Lung microvascular endothelial cell (primary cell): Measurements from ENCODE around the gene CRYAA. TPM values are rescaled to one million over a fixed set of nuclear protein-coding genes. Genes with fewer than 3 reads are reported as not detected.
"Not testable (repeated sequence)": the region's sequence is repeated elsewhere in the genome, so short reads cannot be mapped to it uniquely, and the experiment has no call there.

Experiments
- DNase-seq, 2 donors: peaks; one replicate each; pipeline versions ENCODE4 v3.0.0 to v3.0.0-alpha.2; 2010; ENCODE audit warnings: low read depth in 2 of 2
- total RNA-seq: library from RNA; depleted of rRNA; stranded (reverse); fragments of >200 nt; gene quantifications from 2 replicates; pipeline ENCODE4 v1.2.1, GENCODE V29; 2014

Gene CRYAA, protein sequence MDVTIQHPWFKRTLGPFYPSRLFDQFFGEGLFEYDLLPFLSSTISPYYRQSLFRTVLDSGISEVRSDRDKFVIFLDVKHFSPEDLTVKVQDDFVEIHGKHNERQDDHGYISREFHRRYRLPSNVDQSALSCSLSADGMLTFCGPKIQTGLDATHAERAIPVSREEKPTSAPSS
- not detected in 2 replicates for total RNA-seq

DNA sequence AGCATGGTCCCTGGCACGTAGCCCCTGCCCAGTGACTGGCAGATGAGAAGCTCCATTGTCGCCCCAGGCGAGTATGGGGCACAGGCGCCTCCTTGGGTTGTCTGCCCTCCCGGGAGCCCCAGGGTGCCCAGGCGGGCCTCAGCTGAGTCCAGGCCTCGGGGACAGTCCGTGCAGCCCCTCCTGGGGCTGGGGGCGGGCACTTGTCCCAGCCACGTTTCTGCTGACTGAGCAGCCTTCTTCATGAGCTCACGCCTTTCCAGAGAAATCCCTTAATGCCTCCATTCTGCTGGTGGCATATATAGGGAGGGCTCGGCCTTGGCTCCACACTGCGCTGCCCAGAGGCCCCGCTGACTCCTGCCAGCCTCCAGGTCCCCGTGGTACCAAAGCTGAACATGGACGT lies at the start of gene CRYAA:
TSS of gene CRYAA (plus strand) at position 301 of the 400 bp plus-strand sequence. CDS start at position 393, 92 bp downstream.
- not testable (repeated sequence) for DNase-seq

DNA sequence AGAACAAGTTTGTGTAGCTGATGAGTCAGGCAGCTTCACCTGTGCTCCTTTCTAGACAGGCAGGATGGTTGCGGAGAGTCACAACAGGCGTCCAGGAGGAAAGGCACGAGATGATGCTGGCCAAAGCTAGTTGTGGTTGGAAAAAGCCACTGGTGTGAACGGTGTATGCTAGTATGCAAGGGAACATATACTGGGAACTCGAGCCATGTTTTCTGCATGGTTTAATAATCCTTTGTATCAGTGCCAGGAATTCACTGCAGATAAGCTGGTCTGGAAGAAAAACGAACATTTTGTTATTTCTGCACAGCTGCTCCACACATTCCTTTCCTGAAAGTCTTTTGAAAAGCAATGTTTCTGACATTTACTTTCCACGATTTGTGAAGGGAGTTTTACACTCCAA lies 38.7 kb upstream of the CRYAA start:
- not testable (repeated sequence) for DNase-seq

DNA sequence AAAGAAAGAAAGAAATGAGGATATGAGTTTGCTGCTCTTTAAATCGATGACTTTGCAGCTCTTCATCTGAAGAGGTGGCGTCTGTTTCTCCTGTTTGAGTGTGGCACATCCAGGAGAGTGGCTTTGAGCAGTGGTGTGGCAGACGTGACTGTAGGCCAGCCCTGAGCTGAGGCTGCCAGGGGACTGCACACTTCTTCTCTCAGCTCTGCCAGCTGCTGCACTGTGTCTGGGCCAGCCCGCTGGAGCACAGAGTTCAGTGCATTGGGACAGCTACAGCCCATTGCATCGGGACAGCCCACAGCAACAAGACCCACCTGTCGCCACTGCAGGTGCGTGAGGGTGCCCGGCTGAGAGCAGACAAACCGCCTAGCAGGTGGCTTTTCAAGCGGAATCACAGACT lies 34.3 kb upstream of the CRYAA start:
- not testable (repeated sequence) for DNase-seq

DNA sequence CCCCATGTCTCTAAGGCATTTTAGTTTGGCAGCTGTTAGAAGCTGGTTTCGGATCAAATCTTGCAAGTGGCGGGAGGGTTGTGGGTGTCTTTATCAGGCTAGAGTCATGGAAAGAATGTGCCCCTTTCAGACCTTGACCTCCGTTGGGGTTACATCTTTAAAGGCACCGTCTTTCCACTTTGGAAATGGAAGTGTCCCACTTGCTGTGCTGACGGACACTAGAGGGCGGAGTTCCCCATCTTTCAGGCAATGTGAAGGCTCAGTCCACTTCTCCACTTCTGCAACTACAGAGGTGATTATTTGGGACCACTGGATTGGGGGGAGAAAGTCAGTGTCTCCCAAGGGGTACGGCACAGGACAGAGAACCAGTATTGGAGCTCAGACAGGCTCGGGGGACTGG lies 29.9 kb upstream of the CRYAA start:
- DNase-seq: not testable (repeated sequence)

DNA sequence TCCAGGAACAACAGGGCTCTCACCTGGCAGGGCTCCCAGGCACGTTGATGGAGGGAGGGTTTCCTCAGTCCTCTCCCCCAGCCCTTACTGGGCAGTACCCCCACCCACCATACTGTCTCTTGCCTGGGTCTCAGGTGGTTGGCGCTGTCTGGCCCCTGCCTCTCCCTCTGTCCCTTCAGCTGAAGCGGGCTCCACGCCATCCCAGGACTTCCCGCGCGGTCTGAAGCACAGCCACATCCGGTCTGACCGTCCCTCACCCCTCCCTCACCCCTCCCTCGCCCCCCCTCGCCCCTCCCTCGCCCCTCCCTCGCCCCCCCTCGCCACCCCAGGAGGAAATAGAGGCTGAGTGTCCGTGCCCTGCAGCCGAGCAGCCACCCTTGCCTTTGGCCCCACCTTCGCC lies 27.4 kb upstream of the CRYAA start:
- DNase-seq: not testable (repeated sequence)

DNA sequence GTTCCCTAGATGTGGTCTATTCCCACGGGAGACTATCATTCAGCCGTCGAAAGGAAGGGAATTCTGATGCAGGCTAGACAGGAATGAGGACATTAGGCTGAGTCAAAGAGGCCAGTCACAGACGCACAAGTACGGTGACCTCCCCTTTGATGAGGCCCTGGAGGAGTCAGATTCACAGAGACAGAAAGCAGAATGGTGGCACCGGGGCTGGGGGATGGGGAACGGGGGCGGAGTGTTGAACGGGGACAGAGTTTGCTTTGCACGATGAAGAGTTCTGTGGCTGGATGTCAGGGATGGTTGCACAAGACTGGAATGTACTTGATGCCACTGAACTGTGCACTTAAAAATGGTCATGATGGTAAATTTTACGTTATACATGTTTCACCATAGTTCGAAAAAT lies 22.2 kb upstream of the CRYAA start:
- not testable (repeated sequence) for DNase-seq

DNA sequence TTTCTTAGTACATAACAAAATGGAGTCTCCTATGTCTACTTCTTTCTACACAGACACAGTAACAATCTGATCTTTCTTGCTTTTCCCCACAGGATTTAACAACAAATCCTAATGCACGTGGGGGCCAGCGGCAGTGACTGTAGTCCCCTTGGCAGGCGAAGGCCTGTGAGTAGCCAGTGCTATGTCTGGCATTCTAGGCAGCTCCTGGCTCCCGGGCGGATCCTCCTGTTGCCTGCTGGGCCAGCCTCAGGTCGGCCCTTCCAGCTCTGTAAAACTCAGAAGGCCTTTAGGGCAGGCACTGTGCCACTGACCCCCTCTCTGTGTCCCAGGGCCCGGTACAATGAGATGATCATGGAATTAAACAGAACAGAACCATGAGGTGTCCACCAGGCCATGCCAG lies 20.8 kb upstream of the CRYAA start:
- DNase-seq: not testable (repeated sequence)

DNA sequence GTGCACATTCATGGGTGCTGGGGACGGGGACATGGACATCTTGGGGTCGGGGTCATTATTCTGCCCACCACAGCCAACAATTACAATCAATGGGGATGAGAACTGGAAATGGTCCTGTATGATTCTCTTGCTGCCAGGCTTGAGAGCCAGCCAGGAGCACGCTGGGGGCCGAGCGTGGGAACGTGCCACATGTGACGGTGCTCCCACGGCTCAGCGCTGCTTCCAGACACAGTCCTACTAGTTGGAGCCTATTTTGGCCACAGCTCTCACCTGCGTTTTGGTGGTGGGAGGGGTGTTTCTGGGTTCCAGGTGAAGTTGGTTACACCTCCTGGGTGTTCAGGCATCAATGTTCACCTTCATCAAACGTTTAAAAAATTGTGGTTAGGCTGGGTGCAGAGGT lies 19.5 kb upstream of the CRYAA start:
- DNase-seq: not testable (repeated sequence)

DNA sequence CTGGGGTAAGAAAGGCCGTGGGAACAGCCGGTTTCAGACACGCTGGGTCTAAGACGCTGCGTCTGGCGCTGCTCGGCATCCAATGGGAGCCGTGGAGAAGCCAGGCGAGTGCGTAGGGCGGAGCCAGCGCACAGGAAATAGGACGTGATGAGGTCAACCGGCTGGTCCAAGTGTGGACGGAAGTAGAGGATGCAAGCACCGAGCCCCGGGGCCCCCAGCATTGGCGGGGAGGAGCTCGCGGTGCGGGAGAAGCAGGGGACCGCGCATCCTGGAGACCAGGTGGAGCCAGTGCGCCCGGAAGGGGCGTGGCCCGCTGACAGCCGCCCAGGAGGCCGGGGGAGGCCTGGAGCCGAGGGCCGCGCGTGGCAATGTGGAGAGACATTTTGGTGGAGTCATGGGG lies 15.2 kb upstream of the CRYAA start:
- not testable (repeated sequence) for DNase-seq

DNA sequence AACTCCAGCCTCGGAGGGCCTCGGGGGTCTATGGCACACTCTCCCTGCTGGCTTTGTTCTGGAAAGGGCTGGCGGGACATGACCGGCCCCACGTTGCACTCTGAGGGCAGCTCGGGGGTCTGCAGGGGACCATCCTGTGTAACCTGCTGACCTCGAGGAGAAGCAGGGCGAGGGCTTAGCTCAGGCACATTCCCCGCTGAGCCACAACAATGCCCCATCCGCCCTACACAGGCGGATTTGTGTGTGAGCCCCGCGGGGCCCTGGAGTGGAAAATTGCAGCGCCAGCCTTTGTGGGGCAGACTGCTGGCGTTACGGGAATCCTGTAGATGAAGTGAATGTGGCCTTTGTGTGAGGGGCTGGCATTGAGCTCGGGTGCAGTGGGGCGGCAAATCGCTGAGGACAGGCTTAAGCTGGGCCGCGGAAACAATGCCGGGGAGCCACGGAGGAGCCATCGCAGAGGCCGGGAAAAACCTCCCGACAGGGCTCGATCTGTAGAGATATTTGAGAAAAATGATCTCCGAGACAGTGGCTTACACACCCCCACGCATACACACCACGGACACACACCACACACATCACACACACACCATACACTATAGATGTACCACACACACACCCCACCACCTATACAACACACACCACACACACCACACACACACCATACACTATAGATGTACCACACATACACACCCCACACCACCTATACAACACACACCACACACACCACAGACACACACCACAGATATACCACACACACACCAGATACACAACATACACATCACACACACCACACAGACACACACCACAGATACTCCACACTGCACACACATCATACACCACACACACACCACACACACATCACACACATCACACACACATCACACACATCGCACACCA lies 9.3 kb upstream of the CRYAA start:
- not testable (repeated sequence) for DNase-seq

DNA sequence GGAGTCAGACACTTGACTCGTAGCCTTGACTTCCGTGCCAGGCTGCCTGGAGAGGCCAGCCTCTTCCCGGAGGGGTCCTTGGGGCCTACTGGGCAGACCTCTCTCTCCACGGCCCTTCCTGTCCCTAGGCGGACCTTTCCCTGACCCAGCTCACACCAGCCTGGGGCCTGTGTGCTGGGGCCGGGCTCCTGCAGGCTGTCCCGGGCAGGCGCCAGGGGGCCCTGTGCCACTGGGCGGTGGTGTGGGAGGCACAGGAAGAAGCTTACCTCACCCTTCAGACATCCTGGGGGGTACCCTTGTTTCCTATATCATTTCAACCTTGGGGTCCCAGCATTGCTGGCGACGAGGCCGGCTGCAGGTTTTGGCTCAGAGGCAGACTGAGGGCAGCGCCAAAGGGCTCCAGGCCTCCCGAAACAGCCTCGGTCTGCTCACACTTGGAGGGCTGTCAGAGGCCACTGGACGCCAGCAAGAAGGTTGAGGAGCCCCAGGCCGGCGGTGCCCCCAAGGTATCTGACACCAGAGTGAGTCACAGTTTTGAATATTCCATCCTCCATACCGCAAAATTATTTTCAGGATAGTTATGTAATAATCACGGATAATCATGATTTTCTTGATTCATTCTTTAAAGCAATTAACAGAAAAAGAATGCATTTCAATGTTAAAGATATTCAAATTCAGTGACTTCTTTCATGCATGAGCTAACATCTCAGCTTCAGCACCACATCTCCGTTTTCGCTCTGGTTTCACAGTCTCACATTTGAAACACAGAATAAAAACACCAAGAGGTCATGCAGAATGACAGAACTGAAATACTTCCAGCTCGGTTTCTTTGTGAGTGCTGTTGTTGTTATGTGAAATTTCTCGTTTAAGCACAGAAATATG lies 6.7 kb upstream of the CRYAA start:
- not testable (repeated sequence) for DNase-seq

DNA sequence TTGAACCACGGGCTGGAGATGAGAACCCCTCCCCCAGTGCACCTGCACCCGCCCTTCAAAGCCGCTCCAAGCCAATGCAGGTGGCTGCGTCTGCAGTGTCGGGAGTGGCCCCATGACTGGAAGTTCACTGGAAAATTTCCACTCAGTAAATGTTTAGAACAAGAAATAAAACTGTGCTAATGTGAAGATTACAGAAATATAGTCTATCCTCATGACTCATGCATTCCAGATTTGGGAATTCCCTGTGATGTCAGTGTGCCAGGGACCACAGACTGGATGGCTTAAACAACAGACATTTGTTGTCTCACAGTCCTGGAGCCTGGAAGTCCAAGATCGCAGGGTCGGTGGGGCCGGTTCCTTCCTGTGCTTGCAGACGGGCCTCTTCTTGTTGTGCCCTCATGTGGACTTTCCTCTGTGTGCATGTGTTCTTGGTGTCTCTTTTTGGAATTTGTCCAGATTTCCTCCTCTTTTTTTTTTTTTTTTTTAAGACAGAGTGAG lies 6.1 kb upstream of the CRYAA start:
- not testable (repeated sequence) for DNase-seq

DNA sequence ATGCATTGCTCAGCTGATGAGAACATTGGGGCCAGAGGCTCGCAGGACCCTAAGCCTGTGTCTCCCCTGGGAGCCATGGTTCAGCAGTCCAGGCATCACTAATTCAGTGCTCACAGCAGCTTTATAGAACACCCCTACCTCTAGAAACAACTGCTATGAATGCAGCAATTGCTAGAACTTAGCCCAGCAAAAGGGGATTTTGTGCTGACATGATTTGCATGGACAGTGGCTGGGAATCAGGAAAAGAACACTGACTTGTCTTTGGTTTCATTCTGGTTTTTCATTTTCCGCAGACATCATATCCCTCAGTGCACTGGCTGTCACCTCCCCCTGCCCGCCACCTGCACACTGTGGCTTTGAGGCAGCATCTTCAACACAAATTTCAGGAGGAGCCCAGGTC lies 4.0 kb upstream of the CRYAA start:
- not testable (repeated sequence) for DNase-seq

DNA sequence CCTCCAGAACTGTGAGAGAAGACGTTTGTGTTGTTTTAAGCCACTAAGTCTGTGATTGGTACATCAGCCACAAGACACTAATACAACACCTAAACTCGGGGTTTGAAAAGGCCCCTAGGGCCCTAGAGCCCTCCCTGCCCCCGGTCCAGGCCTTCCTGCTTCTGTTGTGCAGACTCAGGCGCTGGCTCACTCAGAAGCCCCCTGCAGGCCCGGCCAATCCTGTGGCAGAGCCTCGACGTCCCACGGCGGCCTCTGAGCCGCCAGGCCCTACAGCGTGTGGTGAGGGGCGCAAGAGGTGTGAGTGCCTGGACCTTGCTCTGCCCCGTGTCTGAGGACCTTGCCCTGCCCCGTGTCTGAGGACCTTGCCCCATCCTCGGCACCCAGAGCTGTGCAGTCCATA lies 3.1 kb upstream of the CRYAA start:
- not testable (repeated sequence) for DNase-seq

DNA sequence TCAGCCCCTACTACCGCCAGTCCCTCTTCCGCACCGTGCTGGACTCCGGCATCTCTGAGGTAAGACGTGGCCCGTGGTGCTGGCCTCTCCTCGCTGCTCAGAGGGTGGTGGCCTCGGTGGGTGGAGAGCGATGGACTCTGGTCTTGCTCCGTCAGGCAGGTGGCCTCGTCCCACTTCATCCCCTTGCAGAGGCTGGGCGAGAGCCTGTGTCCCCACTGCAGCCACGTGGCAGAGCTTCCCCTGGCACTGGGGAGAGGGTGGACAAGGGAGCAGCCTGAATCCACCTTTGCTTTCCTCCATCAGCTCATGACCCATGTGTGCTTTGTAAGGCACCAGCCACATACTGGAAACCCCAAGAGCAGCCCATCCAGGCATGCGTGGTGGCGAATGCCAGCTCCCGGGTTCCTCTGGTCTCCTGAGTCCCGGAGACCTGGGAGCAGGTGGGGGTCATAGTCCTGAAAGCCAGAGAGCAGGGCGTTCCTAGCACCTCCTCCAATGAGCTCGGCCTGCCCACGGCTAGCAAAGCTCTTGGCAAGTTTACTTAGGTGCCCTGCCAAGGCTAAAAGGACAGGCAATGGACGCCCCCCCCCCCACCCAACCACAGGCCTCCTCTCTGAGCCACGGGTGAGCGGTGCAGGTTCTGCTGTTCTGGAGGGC lies 550 bp downstream of the CRYAA start:
- DNase-seq: not testable (repeated sequence)

DNA sequence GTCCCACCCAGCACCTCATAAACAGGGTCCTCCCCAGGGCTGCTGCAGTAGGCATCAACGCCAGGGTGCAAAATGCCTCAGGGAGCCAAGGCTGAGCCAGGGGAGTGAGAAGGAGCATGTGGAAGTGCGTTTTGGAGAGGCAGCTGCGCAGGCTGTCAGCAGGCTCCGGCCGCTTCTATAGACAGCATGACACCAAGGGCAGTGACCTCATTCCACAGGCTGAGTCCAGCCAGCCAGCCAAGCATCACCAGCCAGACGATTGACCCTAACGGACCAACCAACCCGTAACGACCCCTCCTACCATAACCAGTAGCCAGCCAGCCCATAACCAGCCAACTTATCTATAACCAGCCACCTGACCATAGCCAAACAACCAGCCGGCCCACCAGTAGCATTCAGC lies 1.1 kb downstream of the CRYAA start:
- DNase-seq: not testable (repeated sequence)

DNA sequence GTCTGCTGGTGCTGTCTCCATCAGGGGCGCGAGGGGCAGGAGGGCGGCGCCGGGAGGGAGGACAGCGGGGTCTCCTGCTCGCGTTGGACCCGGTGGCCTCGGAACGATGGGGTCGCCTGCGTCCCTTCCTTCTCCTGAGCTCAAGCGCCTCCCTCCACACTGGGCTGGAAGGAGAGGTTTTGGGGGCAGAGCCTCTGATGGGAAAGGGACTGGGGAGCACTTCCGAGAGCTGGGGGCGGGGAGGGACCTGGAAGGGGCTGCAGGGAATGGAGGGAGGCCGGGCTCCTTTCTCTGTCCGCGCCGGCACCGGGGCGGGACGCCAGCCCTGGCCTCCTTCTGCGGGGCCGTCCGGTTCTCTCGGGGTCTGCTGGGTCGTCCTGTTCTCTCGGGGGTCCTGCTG lies 4.0 kb downstream of the CRYAA start:
- not testable (repeated sequence) for DNase-seq

DNA sequence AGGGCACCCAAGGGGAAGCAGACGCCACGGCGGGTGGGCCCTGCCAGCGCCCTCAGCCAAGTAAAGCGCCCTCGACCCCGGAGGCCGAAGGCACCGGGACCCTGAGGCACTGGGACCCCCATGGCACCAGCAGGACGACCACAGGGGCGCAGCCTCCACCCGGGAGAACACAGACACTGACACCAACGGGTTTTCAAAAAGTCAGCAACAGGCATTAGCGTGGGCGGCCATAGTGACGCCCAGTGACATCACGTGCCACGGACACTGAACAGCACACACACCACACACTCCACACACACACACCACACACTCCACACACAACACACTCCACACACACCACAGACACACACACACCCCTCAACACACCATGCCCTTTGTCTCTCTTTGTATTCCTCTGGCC lies 4.6 kb downstream of the CRYAA start:
- DNase-seq: not testable (repeated sequence)

DNA sequence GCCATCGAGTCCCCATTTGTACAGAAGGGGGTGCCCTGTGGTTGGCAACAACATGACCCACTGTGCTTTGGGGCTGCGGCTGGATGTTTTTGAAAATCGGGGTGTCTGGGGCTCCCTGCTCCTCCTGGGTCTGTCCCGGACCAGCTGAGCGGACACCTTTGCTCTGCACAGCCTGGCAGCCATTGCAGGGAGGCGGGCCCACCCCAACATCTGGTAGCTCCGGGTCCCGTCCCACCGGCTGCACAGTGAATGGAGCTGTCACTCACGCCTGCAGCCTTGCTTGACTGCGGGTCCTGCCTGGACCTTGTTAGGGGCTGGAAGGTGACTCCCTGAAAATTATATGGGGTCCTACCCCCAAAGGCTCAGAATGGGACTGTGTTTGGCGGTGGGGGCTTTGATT lies 5.1 kb downstream of the CRYAA start:
- not testable (repeated sequence) for DNase-seq

DNA sequence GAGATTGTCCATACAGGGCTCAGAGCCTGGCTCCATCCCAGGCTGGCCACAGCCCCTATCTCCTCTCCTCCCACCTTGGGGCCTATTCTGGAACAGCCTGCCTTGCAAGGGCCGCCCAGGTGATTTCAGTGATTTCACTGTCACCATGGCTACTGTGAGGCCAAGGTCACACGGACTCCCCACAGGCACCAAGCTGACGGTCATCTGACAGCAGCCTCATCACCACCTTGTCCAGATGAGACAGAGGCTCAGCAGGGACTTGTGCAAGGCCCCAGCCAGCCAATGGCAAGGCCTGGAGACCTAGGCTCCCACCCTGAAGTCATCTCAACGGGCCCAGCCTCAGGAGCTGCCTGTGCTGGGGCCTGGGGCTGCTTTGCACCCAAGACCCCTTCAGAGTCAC lies 6.2 kb downstream of the CRYAA start:
- DNase-seq: not testable (repeated sequence)

DNA sequence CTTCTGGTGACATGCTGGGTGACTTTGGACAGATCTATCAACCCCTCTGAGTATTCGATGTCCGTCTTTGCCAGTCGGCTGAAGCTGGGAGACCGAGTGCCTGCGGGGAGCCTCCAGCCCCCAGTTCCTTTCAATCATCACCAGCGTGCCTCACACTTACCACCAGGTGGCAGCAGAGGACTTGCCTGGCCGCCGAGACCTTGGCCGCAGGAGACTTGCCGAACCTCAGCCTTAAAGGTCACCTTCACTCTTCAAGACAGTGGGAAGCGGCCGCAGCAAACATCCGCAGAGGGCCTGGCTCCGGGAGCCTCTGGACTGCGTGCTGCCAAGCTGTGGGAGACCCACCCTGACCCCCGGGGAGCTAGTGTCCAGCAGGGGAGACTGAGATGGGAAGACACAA lies 7.8 kb downstream of the CRYAA start:
- DNase-seq: not testable (repeated sequence)
